ENCODE data around the gene CC2D1B. TPM values are rescaled to one million over a fixed set of nuclear protein-coding genes. Genes with fewer than 3 reads are reported as not detected.

Gene CC2D1B
- polyA plus RNA-seq, 3 donors: 1.7 to 17.5 (median 2.4) TPM

- peak overlapping the region in 1 of 3 experiments; percentile 95 for H3K4me3 ChIP-seq (replicated peaks in 1 of 3; ENCODE audit: low read depth in 2 of 3, low read length in 3 of 3)
- no peaks in the 10 kb centered on the region for H3K9me3 ChIP-seq (replicated peaks in 1 of 2; ENCODE audit: control insufficient read depth in 1 of 2, insufficient read depth in 1 of 2, low read length in 2 of 2)
- peak overlapping the region in 1 of 2 donors; percentile 93 for H3K27ac ChIP-seq (ENCODE audit: low read depth in 1 of 2, low read length in 2 of 2)
- peaks cover 0 to 2% (median 0%) of the 10 kb centered on the region in 7 donors for H3K9me3 Mint-ChIP-seq
- H3K4me1 Mint-ChIP-seq: peaks cover 25% of the 10 kb centered on the region
- intact Hi-C loops (cut with micrococcal nuclease): loop anchor here (2.0 kb wide), 2 partner anchors 40 to 308 kb away; partner anchors contain the start of genes BTF3L4 (in 1 of the 2), ORC1 (in 1 of the 2) and PRPF38A (in 1 of the 2)
- H3K27ac Mint-ChIP-seq: peak overlapping the region in 5 of 7 donors; percentile 53 to 97 (median 96)
- no peak overlapping the region for H3K9ac ChIP-seq (ENCODE audit: insufficient read depth, low read length, poor library complexity, severe bottlenecking)
- H3K4me3 Mint-ChIP-seq: no peak overlapping the region
- H3K27me3 Mint-ChIP-seq (ENCODE audit: low read depth in 3 of 3): peaks cover 11 to 17% (median 12%) of the 10 kb centered on the region in 3 donors
- H3K79me2 ChIP-seq (ENCODE audit: insufficient read depth, low read length): peaks cover 32% of the 10 kb centered on the region
- TF ChIP-seq CTCF (IDR thresholded peaks at IDR 0.05): no peak
- H2AFZ ChIP-seq (ENCODE audit: insufficient read depth, low read depth, low read length, poor library complexity, severe bottlenecking): no peak overlapping the region
- H3K36me3 ChIP-seq (replicated peaks in 1 of 2; ENCODE audit: control insufficient read depth in 1 of 2, insufficient read depth in 2 of 2, low read length in 2 of 2): peaks cover 34 to 47% of the 10 kb centered on the region in 2 donors
- peaks cover 13% of the 10 kb centered on the region for H4K20me1 ChIP-seq (ENCODE audit: insufficient read depth, low read length)
- 94% methylated on average over 5 of the region's 5 CpGs for WGBS (ENCODE audit: insufficient coverage)
- DNase-seq: no peak
- peaks cover 34 to 44% of the 10 kb centered on the region in 2 donors for H3K36me3 Mint-ChIP-seq
- H3K27me3 ChIP-seq (ENCODE audit: control insufficient read depth in 2 of 2, insufficient read depth in 2 of 2, low read length in 2 of 2): peaks cover 0 to 16% of the 10 kb centered on the region in 2 donors
- peaks cover 23 to 30% of the 10 kb centered on the region in 2 donors for H3K4me1 ChIP-seq (ENCODE audit: control insufficient read depth in 1 of 2, insufficient read depth in 2 of 2, low read length in 2 of 2)
- H3K4me2 ChIP-seq (replicated peaks; ENCODE audit: extremely low read depth, low read length, poor library complexity, severe bottlenecking): peak overlapping the region; percentile 97
Observed at GRCh38 chr1:52364235-52364839, 1.7 kb downstream of the CC2D1B start.

- intact Hi-C loops (cut with micrococcal nuclease): no loop called here
- 100% methylated on average over 6 of the region's 7 CpGs for WGBS (ENCODE audit: insufficient coverage)
- TF ChIP-seq CTCF (IDR thresholded peaks at IDR 0.05): no peak
Observed at GRCh38 chr1:52360595-52360968, 5.4 kb downstream of the CC2D1B start.

More at GRCh38 chr1:52360595-52360968, 5.4 kb downstream of the CC2D1B start:
- no peak overlapping the region for H3K4me3 ChIP-seq (replicated peaks in 1 of 3; ENCODE audit: low read depth in 2 of 3, low read length in 3 of 3)
- no peak for DNase-seq
- peaks cover 15% of the 10 kb centered on the region for H3K4me1 Mint-ChIP-seq
- no peak overlapping the region for H3K4me3 Mint-ChIP-seq
- H3K4me1 ChIP-seq (ENCODE audit: control insufficient read depth in 1 of 2, insufficient read depth in 2 of 2, low read length in 2 of 2): peaks cover 13 to 15% of the 10 kb centered on the region in 2 donors
- no peaks in the 10 kb centered on the region for H3K27me3 ChIP-seq (ENCODE audit: control insufficient read depth in 2 of 2, insufficient read depth in 2 of 2, low read length in 2 of 2)
- H3K9ac ChIP-seq (ENCODE audit: insufficient read depth, low read length, poor library complexity, severe bottlenecking): no peak overlapping the region
- H3K36me3 Mint-ChIP-seq: peaks cover 71 to 82% of the 10 kb centered on the region in 2 donors
- H4K20me1 ChIP-seq (ENCODE audit: insufficient read depth, low read length): peaks cover 13% of the 10 kb centered on the region
- peaks cover 29% of the 10 kb centered on the region for H3K79me2 ChIP-seq (ENCODE audit: insufficient read depth, low read length)
- H3K27ac ChIP-seq (ENCODE audit: low read depth in 1 of 2, low read length in 2 of 2): no peak overlapping the region
- H3K36me3 ChIP-seq (replicated peaks in 1 of 2; ENCODE audit: control insufficient read depth in 1 of 2, insufficient read depth in 2 of 2, low read length in 2 of 2): peaks cover 72 to 84% of the 10 kb centered on the region in 2 donors
- H3K9me3 Mint-ChIP-seq: peaks cover 0 to 2% (median 0%) of the 10 kb centered on the region in 7 donors
- H2AFZ ChIP-seq (ENCODE audit: insufficient read depth, low read depth, low read length, poor library complexity, severe bottlenecking): no peak overlapping the region
- no peak overlapping the region for H3K4me2 ChIP-seq (replicated peaks; ENCODE audit: extremely low read depth, low read length, poor library complexity, severe bottlenecking)
- peaks cover 0 to 2% (median 0%) of the 10 kb centered on the region in 3 donors for H3K27me3 Mint-ChIP-seq (ENCODE audit: low read depth in 3 of 3)
- H3K9me3 ChIP-seq (replicated peaks in 1 of 2; ENCODE audit: control insufficient read depth in 1 of 2, insufficient read depth in 1 of 2, low read length in 2 of 2): no peaks in the 10 kb centered on the region
- peak overlapping the region in 2 of 7 donors; percentile 38 to 64 for H3K27ac Mint-ChIP-seq

Measured in CD14-positive monocyte (primary cell).